HG03139 (cell line): ENCODE results near the gene PHACTR3.
"Not testable (repeated sequence)": the region's sequence is repeated elsewhere in the genome, so short reads cannot be mapped to it uniquely, and the experiment has no call there.

Experiments used
- ATAC-seq: cut with Tn5 transposase; IDR thresholded peaks from one replicate; pipeline ENCODE4 v1.9.1; 2021; ENCODE audit not compliant: unreplicated experiment

PHACTR3 gene

DNA sequence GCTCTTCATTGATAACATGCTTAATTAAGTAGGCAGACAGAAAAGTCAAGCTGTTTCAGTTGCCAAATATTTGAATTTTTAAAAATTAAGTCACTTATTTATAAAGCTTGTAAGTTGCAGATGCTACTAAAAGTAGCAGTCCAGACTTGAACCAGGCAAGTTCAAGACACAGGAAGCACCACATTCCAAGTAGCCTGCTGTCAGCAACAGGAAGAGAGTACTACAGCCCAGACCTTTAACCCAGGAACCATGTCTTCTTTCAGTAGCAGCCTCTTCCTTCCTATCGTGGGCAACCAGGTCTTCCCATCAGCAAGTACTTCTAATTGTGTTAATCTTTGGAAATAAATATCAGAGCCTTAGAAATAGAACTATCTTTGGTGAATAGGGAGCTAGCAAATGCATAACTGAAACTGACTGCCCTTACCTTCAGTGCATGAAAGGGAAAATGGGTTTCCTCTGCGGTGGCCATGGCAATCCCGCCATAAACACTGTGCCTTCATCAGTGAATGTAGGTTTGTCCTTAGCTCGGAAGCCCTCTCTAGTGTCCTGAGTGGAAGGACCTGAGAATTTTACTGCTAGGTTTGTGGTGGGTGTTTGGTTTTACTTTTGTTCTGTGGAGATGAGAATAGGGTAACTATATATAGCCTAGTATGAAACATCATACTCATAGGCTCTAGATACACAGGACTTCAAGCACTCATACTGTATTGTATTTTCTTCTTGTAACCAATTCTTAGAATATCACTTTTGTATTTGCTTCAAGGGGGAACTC is 233.5 kb downstream of the PHACTR3 start:
- peak; percentile 62 for ATAC-seq

DNA sequence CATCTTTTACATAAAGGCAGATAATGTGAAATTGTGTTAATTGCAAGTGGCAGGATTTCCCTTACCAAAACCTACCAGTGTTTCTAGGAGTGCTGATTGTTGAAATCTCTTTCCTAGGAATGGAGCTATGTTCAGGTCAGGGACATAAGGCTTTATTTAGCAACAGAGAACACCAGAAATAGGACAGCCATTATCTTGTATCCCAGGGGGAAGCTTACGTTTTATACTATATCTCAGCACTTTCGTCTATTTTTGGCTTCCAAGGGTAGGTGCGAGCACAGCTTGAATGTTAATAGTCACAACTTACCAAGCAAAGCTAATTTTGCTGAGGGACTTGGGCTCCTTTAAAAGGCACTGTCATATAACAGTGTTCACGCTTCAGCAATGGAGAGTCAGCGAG is 235.1 kb downstream of the PHACTR3 start:
- no peak for ATAC-seq

DNA sequence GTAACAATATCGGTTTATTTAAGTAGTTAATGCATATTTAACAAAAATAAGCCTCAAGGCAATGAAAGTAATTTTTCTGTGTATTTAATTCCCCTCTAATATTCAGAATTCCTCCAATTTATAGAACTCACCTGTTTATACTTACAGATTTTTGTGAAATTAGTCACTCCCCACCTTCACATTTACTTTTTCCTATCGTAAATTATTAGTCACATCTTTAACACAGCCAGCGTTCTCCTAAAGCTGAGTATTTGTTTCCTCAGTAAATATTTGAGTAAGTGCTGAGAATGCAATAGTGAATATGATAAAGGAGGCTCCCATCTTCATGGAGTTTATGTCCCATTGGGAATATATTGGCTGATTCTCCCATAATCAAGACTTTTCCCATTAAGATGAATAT is 241.1 kb downstream of the PHACTR3 start:
- ATAC-seq = no peak

DNA sequence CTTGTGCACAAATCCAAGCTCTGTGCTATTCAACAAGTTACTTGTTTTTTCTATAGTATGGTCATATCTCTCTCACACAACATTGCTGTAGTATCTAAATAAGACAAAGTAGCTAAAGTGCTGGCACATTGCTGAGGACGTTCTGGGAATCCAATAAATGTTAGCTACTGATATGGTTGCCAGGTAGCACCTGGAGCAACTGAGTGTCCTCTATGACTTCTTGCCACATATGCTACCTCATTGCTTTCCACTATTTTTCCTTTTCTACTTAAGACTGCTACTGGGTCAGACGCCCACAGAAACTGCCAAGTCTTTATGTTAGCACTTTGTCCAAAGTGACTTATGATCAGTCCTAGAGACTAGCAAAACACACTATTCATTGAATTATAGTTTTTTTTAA is 243.8 kb downstream of the PHACTR3 start:
- no peak for ATAC-seq

DNA sequence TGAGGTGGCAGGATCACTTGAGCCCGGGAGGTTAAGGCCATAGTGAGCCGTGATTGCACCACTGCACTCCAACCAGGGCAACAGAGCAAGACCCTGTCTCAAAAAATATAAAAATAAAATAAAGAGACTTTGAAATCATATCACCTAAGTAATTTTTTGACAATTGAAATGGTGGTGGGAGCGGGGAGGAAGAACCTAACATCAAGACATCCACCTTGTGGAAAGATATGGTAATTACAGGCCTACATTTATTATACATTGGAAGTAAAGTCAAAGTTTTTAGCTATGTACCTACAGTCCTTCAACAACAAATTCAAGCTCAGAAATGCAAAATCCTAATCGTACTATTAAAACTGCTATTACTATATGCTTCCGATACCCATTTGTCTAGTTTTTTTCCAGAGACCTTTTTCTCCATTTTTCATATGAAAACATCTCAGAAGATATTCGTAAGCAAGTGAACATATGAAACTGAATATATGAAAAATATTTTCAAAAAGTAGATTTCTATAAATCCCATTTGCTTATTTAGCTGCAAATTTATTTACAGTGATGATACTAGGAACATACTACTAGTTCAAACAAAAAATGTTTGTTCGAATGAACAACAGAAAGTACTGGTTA is 245.8 kb downstream of the PHACTR3 start:
- no peak for ATAC-seq

DNA sequence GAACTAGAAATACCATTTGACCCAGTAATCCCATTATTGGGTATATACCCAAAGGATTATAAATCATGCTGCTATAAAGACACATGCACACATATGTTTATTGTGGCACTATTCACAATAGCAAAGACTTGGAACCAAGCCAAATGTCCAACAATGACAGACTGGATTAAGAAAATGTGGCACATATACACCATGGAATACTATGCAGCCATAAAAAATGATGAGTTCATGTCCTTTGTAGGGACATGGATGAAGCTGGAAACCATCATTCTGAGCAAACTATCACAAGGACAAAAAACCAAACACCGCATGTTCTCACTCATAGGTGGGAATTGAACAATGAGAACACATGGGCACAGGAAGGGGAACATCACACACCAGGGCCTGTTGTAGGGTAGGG is 252.2 kb downstream of the PHACTR3 start:
- ATAC-seq = not testable (repeated sequence)

DNA sequence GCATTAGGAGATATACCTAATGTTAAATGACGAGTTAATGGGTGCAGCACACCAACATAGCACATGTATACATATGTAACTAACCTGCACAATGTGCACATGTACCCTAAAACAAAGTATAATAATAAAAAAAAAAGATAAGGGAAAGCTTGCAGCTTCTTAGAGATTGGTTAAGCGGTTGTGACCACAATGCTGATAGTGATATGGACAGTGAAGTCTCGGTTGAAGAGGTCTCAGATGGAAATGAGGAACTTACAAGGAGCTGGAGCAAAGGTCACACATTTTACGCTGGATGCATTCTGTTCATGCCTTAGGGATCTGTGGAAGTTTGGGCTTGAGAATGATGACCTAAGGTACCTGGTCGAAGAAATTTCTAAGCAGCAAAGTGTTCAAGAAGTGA is 252.6 kb downstream of the PHACTR3 start:
- not testable (repeated sequence) for ATAC-seq

DNA sequence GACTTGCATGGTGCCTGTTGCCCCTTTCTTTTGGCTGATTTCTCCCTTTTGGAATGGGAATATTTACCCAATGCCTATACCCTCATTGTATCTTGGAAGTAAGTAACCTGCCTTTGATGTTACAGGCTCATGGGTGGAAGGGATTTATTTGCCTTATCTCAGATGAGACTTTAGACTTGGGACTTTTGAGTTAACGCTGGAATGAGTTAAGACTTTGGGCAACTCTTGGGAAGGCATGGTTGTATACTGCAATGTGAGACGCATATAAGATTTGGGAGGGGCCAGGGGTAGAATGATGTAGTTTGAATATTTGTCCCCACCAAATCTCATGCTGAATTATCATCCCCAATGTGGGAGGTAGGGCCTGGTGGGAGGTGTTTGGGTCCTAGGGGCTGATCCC is 253.6 kb downstream of the PHACTR3 start:
- no peak for ATAC-seq

DNA sequence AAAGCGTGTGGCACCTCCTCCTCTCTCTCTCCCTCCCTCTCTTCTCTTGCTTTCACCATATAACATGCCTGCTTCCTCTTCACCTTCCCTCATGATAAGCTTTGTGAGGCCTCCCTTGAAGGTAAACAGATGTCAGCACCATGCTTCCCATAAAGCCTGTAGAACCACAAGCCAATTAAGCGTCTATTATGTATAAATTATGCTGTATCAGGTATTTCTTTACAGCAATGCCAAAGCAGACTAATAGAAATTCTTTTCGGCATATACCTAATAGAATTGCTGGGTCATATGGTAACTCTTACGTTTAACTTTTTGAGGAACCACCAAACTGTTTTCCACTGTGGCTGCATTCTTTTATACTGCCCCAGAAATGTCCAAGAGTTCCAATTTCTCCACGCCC is 254.1 kb downstream of the PHACTR3 start:
- ATAC-seq = no peak

DNA sequence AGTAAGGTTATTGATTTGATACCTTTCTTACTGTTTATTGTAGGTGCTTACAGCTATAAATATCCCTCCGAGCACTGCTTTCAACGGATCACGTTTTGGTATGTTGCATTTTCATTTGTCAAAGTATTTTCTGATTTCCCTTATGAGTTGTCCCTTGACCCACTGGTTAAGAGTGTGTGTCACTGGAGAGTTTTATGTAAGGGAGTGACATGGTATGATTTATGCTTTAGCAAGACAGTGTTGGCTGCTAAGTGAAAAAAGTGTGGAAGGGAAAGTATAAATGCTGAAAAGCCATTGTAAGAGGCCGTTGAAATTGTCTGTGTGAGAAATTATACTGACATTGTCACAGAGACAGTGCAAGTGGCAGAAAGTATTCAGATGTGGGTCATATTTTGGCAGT is 257.1 kb downstream of the PHACTR3 start:
- no peak for ATAC-seq

DNA sequence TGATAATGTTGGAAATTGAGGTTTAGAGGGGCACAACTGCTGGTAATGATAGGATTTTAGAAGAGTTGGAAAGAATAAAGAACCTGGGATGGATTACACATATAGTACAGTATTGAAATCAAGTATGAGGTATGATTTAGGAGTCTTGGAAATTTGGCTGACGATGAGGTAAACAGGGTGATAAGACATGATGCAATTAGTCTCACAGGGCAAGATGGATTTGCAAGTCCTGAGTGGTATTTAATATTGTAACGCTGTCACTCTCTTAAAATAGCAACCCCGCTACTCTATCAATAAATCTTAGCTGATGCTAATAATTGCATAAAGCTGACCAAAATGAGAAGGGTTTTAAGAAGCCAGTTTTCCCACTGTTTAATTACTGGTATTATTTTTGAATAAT is 258.7 kb downstream of the PHACTR3 start:
- no peak for ATAC-seq

DNA sequence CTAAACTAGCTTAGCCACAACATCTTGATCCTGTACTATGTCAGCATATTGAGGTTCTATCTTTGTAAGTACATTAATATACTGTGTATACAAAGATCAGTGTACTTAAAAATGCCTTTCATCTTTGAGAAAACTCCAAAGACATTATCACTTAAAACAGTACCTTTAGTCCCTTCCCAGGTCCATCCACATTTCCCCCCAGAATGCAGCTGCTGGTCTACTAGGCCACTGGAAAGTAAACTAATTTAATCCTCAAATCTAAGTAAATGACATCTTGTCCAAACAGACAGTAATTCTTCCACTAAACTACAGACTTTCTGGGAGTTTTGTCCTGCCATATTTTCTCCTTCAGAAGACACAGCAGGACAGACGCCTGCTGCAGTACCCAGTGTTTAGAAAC is 260.4 kb downstream of the PHACTR3 start:
- no peak for ATAC-seq

DNA sequence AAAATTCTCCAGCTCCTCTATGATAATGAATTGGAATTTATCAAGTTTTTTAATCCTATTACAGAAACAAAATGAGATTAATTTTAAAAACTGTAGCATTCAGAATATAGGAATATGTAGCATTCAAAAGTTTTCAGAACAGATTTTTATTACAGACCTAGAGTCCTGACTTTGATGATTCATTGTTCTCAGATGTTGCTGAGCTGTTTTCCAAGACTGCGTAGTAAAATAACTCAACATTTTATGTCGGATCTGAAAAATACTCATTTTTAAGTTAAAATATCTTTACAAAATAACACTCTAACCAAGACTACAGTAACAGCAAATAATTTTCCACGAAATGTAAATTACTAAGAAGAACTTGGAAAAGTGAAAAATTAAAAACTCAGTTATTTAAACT is 262.0 kb downstream of the PHACTR3 start:
- no peak for ATAC-seq

DNA sequence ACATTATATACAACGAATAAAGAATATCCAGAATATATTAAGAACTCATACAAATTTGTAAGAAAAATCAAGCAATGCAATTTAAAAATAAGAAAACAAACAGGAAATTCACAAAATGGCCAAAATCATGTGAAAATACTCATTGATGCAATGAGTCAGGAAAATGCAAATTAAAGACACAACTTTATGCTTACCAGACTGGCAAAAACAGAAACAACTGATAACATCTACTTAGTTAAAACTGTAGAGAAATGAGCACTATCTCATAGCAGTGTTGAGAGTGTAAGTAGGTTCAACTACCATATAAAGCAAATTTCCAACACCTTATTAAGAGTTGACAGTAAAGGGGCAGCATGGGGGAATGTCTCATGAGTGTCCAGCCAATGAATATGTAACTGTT is 266.8 kb downstream of the PHACTR3 start:
- ATAC-seq = no peak

DNA sequence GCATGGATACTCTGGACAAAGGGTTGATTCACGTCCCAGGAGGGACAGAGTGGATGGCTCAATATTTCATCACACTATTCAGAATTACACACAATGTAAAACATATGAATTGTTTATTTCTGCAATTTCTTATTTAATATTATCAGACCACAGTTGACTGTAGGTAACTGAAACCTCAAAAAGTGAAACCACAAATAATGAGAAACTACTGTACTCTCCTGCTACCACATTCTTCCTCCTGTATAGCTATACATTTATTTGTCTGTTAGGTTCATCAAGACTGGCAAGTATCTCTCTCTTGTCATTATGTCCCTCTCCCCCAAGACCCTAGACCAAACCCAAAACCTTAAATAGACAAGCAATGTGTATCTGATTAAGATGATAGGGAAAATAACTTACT is 269.1 kb downstream of the PHACTR3 start:
- ATAC-seq = no peak

DNA sequence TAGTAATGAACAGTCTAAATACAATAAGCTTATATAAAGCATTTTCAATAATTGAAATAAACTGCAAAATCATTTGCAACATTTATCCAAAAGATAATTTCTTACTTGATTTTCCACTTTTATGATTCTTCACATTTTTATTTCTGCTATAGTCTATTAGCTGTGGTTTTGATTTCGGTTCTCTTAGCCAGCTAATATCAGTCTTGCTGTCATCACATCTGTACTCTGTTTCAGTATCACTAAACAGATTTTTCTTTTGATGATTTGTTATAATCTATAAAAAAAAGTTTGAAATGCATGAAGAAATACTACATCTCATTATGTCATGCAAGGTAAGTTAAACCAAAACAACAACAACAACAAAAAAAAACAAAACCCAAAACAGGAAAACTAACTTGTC is 275.9 kb downstream of the PHACTR3 start:
- ATAC-seq = no peak

DNA sequence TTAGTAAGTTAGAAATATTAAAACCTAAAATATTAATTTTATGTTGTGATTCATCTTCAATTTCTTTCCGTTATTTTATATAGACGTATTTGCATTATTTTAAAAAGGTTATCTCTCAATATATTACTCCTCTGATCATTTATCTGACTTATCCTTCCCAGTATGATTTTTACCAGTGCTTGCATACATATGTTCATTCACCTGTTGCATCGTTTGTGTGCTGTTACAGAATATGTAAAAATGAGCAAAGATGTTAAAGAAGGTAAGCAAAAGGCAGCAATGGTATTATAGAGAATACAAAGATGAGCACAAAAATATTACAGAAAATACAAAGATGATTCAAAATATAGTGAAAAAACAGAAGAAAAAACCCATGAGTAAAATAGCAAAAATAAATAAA is 280.2 kb downstream of the PHACTR3 start:
- ATAC-seq = no peak

DNA sequence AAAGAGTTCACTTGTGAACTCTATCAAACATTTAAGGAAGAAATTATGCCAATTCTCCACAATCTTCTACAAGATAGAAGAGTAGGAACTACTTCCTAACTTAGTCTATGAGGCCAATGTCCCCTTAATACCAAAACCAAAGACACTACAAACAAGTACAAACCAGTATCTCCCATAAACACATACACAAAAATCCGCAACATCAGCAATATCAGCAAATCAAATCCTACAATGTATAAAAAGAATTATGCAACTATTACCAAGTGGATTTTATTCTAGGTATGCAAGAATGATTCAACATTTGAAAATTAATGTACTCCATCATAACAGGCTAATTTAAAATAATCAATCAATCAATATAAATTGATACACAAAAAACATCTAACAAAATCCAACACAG is 283.7 kb downstream of the PHACTR3 start:
- ATAC-seq = no peak

DNA sequence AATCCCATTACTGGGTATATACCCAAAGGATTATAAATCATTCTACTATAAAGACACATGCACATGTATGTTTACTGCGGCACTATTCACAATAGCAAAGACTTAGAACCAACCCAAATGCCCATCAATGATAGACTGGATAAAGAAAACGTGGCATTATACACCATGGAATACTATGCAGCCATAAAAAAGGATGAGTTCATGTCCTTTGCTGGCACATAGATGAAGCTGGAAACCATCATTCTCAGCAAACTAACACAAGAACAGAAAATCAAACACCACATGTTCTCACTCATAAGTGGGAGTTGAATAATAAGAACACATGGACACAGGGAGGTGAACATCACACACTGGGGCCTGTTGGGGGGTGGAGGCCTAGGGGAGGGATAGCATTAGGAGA is 285.7 kb downstream of the PHACTR3 start:
- ATAC-seq = not testable (repeated sequence)

DNA sequence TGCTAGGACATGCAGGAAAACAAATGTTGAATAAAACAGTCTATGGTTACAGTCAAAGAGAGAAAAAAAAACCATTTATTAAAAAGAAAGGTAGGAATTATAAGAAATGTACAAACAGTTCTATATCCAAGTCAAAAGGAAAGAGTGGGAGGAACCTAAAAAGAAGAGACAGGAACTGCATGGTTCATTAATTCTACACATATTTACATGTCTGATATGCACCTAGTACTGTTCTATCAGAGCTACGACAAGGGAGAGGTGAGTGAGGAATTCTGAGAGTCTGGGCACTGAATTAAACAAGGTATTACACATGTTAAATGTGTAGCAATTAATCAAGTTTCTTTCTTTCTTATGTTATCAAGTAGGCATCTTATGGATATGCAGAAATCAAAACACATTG is 287.2 kb downstream of the PHACTR3 start:
- ATAC-seq = no peak

DNA sequence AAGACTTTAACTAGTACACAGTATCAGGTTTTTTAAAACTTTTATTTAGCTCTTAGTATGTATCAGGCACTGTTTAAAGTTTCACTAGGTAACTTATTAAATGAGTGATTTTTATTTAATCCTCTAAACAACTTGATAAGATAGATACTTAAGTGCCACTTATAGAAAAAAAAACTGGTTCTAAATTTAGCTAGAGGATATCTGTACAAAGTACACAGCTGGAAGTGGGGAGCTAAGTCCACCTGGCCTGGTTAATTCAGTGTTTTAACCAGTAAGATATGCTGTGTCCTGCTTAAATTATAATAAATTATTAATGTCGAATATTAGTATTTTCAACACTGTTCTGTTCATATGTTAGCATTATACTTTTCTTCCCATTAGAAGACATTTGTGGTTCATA is 291.6 kb downstream of the PHACTR3 start:
- no peak for ATAC-seq
